Measurements from ENCODE around the gene PTPRN2.

GRCh38 chr7:157603716-157604115 is 983.9 kb downstream of the PTPRN2 start:
- TF ChIP-seq CTCF (IDR thresholded peaks at IDR 0.05; ENCODE audit: low read depth, low read length): no peak
- TF ChIP-seq POLR2A (IDR thresholded peaks at IDR 0.05; ENCODE audit: extremely low read depth, insufficient read length): no peak
- TF ChIP-seq MAX (IDR thresholded peaks at IDR 0.05; ENCODE audit: low read depth, low read length): no peak
